ENCODE results near the gene BET1L.

- TF ChIP-seq, protein P1, sequence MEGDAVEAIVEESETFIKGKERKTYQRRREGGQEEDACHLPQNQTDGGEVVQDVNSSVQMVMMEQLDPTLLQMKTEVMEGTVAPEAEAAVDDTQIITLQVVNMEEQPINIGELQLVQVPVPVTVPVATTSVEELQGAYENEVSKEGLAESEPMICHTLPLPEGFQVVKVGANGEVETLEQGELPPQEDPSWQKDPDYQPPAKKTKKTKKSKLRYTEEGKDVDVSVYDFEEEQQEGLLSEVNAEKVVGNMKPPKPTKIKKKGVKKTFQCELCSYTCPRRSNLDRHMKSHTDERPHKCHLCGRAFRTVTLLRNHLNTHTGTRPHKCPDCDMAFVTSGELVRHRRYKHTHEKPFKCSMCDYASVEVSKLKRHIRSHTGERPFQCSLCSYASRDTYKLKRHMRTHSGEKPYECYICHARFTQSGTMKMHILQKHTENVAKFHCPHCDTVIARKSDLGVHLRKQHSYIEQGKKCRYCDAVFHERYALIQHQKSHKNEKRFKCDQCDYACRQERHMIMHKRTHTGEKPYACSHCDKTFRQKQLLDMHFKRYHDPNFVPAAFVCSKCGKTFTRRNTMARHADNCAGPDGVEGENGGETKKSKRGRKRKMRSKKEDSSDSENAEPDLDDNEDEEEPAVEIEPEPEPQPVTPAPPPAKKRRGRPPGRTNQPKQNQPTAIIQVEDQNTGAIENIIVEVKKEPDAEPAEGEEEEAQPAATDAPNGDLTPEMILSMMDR (IDR thresholded peaks at IDR 0.05; ENCODE audit: low read depth, low read length) = no peak
- no peak for TF ChIP-seq EZH2phosphoT487 (IDR thresholded peaks at IDR 0.05; ENCODE audit: low read depth)
Observed at GRCh38 chr11:235180-235579, 28.0 kb upstream of the BET1L start.

Data from OCI-LY3 (cell line).